ENCODE data around the gene SLC66A1.

Gene SLC66A1

GRCh38 chr1:19306941-19307340, 5.2 kb upstream of the SLC66A1 start:
- DNase-seq: no peak

GRCh38 chr1:19307794-19308508, 4.2 kb upstream of the SLC66A1 start:
- DNase-seq: no peak

- no peak for DNase-seq
These were observed 3.6 kb upstream of the SLC66A1 start for GRCh38 chr1:19308509-19308907.

GRCh38 chr1:19309123-19309813, 2.9 kb upstream of the SLC66A1 start:
- no peak for DNase-seq

GRCh38 chr1:19310061-19310460, 2.1 kb upstream of the SLC66A1 start:
- no peak for DNase-seq

- peak in 1 of 6 experiments; percentile 32 for DNase-seq
These were observed 1.2 kb upstream of the SLC66A1 start for GRCh38 chr1:19310720-19311502.

- peak in 3 of 6 experiments; percentile 12 to 60 (median 19) for DNase-seq
These were observed 609 bp upstream of the SLC66A1 start for GRCh38 chr1:19311503-19311930.

- DNase-seq: peak in 2 of 6 experiments; percentile 9 to 18
These were observed 883 bp downstream of the SLC66A1 start for GRCh38 chr1:19312782-19313635.

- DNase-seq: no peak
These were observed 1.5 kb downstream of the SLC66A1 start for GRCh38 chr1:19313636-19313959.

GRCh38 chr1:19313961-19314882, 2.1 kb downstream of the SLC66A1 start:
- DNase-seq: no peak

- DNase-seq: no peak
These were observed 3.5 kb downstream of the SLC66A1 start for GRCh38 chr1:19315378-19316198.

- no peak for DNase-seq
These were observed 5.2 kb downstream of the SLC66A1 start for GRCh38 chr1:19317126-19317910.

GRCh38 chr1:19319196-19319595, 7.1 kb downstream of the SLC66A1 start:
- no peak for DNase-seq

GRCh38 chr1:19321071-19321470, 8.9 kb downstream of the SLC66A1 start:
- DNase-seq: no peak

GRCh38 chr1:19322481-19322880, 10.4 kb downstream of the SLC66A1 start:
- DNase-seq: no peak

- DNase-seq: no peak
These were observed 12.0 kb downstream of the SLC66A1 start for GRCh38 chr1:19323987-19324664.

GRCh38 chr1:19324665-19324990, 12.5 kb downstream of the SLC66A1 start:
- DNase-seq: no peak

- no peak for DNase-seq
These were observed 13.3 kb downstream of the SLC66A1 start for GRCh38 chr1:19325368-19325957.

Data from stimulated activated naive CD4-positive, alpha-beta T cell (primary cell).